ENCODE data around the gene RFTN1.

Gene RFTN1

DNA sequence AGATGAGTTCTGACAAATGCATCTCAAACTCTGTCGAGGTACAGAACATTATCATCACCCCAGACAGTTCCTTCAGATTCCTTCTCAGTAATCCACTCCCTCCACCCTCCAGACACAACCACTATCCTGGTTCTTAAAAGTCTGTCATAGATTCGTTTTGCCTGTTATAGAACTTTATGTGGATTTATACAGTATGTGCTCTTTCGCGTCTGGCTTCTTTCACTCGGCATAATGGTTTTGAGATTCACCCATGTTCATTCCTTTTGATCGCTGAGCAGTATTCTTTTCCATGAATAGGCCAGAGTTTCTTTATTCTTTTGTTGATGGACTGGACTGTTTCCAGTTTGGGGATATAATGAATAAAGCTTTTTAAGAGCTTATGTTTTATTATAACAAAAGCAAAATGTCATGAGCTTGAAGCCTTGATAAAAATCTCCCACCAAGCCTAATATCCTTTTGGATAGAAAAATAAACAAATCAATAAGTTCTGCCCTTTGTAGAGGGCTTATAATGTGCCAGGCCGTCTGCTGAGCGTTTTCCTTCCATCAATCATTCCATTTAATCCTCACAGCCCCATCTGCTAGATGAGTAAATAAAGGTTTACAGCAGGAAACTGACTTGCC lies 21.3 kb upstream of the RFTN1 start:
- no peaks in the 10 kb centered on the region for H3K79me2 ChIP-seq (ENCODE audit: control insufficient read depth, low read length)
- H3K27ac ChIP-seq (ENCODE audit: low read depth, low read length): no peak overlapping the region
- no peaks in the 10 kb centered on the region for H3K27me3 ChIP-seq (ENCODE audit: control insufficient read depth, low read length)
- H3K4me1 ChIP-seq (ENCODE audit: control insufficient read depth, low read length): peaks cover 30% of the 10 kb centered on the region
- TF ChIP-seq, protein P1, sequence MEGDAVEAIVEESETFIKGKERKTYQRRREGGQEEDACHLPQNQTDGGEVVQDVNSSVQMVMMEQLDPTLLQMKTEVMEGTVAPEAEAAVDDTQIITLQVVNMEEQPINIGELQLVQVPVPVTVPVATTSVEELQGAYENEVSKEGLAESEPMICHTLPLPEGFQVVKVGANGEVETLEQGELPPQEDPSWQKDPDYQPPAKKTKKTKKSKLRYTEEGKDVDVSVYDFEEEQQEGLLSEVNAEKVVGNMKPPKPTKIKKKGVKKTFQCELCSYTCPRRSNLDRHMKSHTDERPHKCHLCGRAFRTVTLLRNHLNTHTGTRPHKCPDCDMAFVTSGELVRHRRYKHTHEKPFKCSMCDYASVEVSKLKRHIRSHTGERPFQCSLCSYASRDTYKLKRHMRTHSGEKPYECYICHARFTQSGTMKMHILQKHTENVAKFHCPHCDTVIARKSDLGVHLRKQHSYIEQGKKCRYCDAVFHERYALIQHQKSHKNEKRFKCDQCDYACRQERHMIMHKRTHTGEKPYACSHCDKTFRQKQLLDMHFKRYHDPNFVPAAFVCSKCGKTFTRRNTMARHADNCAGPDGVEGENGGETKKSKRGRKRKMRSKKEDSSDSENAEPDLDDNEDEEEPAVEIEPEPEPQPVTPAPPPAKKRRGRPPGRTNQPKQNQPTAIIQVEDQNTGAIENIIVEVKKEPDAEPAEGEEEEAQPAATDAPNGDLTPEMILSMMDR (IDR thresholded peaks at IDR 0.05; ENCODE audit: low read depth, low read length, poor library complexity, severe bottlenecking): no peak
- TF ChIP-seq EZH2phosphoT487 (IDR thresholded peaks at IDR 0.05; ENCODE audit: borderline replicate concordance, low read length): no peak
- no peak overlapping the region for H3K4me2 ChIP-seq (ENCODE audit: low read length)
- no peaks in the 10 kb centered on the region for H4K20me1 ChIP-seq (ENCODE audit: control insufficient read depth, insufficient read depth, low read depth, low read length)
- H3F3A ChIP-seq (ENCODE audit: control insufficient read depth, insufficient read depth): no peaks in the 10 kb centered on the region
- H3K4me3 ChIP-seq (ENCODE audit: low read length): no peak overlapping the region
- no peaks in the 10 kb centered on the region for H3K36me3 ChIP-seq (ENCODE audit: control insufficient read depth, low read length)
- H3K9me2 ChIP-seq (replicated peaks; ENCODE audit: control insufficient read depth, low read length): no peaks in the 10 kb centered on the region
- no peaks in the 10 kb centered on the region for H3K9me3 ChIP-seq (ENCODE audit: control insufficient read depth, insufficient read depth, low read length)

DNA sequence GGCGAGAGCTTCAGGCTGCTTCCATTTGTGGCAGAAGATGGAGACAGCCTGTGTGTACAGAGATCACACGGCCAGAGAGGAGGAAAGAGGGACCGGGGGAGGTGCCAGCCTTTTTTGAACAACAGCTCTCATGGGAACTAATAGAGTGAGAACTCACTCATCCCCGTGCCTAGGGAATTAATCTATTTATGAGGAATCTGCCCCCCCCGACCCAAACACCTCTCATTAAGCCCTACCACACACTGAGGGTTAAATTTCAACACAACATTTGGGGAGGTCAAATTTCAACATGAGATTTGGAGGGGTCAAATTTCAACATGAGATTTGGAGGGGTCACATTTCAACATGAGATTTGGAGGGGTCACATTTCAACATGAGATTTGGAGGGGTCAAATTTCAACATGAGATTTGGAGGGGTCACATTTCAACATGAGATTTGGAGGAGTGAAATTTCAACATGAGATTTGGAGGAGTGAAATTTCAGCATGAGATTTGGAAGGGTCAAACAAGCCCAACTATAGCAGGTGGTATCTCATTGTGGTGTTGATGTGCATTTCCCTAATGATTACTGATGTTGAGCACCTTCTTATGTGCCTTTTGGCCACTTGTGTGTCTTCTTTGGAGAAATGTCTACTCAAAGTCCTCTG lies 20.6 kb upstream of the RFTN1 start:
- Histone ChIP-seq H4K20me1 (ENCODE audit: control insufficient read depth, insufficient read depth, low read depth, low read length) (no peaks in the 10 kb centered on the region), H3K27ac (ENCODE audit: low read depth, low read length) (no peak overlapping the region), H3K27me3 (ENCODE audit: control insufficient read depth, low read length) (no peaks in the 10 kb centered on the region), H3K4me2 (ENCODE audit: low read length) (no peak overlapping the region), H3F3A (ENCODE audit: control insufficient read depth, insufficient read depth) (no peaks in the 10 kb centered on the region), H3K4me3 (ENCODE audit: low read length) (no peak overlapping the region), H3K4me1 (ENCODE audit: control insufficient read depth, low read length) (peaks cover 37% of the 10 kb centered on the region), H3K79me2 (ENCODE audit: control insufficient read depth, low read length) (no peaks in the 10 kb centered on the region), H3K9me2 (replicated peaks; ENCODE audit: control insufficient read depth, low read length) (no peaks in the 10 kb centered on the region), H3K9me3 (ENCODE audit: control insufficient read depth, insufficient read depth, low read length) (no peaks in the 10 kb centered on the region), H3K36me3 (ENCODE audit: control insufficient read depth, low read length) (no peaks in the 10 kb centered on the region)
- TF ChIP-seq, protein P1 (IDR thresholded peaks at IDR 0.05; ENCODE audit: low read depth, low read length, poor library complexity, severe bottlenecking): no peak
- TF ChIP-seq EZH2phosphoT487 (IDR thresholded peaks at IDR 0.05; ENCODE audit: borderline replicate concordance, low read length): no peak

DNA sequence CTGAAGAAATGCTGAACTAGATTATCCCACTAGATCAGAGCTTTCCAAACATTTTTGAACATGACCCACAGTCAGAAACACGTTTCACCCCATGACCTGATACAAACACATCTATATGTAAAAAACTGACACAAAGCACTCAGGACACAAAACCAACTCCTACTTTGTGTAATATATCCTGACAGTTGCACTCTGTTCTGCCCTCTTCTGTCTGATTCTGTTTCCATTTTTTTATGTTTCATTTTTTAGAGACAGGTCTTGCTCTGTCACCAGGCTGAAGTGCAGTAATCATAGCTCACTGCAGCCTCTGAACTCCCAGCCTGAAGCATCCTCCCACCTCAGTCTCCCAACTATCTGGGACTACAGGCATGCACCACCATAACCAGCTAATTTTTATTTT lies 15.8 kb upstream of the RFTN1 start:
- TF ChIP-seq, protein P1 (IDR thresholded peaks at IDR 0.05; ENCODE audit: low read depth, low read length, poor library complexity, severe bottlenecking): peak; percentile 50
- TF ChIP-seq EZH2phosphoT487 (IDR thresholded peaks at IDR 0.05; ENCODE audit: borderline replicate concordance, low read length): no peak
- peaks cover 62% of the 10 kb centered on the region for H3K4me1 ChIP-seq (ENCODE audit: control insufficient read depth, low read length)
- no peaks in the 10 kb centered on the region for H3K36me3 ChIP-seq (ENCODE audit: control insufficient read depth, low read length)
- peak overlapping the region; percentile 3; the same call in 1 of the 2 replicates for H3K4me2 ChIP-seq (ENCODE audit: low read length)
- H4K20me1 ChIP-seq (ENCODE audit: control insufficient read depth, insufficient read depth, low read depth, low read length): no peaks in the 10 kb centered on the region
- H3K27ac ChIP-seq (ENCODE audit: low read depth, low read length): no peak overlapping the region
- no peaks in the 10 kb centered on the region for H3K79me2 ChIP-seq (ENCODE audit: control insufficient read depth, low read length)
- H3K27me3 ChIP-seq (ENCODE audit: control insufficient read depth, low read length): no peaks in the 10 kb centered on the region
- no peaks in the 10 kb centered on the region for H3F3A ChIP-seq (ENCODE audit: control insufficient read depth, insufficient read depth)
- no peaks in the 10 kb centered on the region for H3K9me2 ChIP-seq (replicated peaks; ENCODE audit: control insufficient read depth, low read length)
- no peak overlapping the region for H3K4me3 ChIP-seq (ENCODE audit: low read length)
- no peaks in the 10 kb centered on the region for H3K9me3 ChIP-seq (ENCODE audit: control insufficient read depth, insufficient read depth, low read length)

Measured in DOHH2 (cell line).